Measurements from ENCODE around the gene SLC27A6. TPM values are rescaled to one million over a fixed set of nuclear protein-coding genes. Genes with fewer than 3 reads are reported as not detected.

Gene SLC27A6
- total RNA-seq, 1 donor from 2014 or later = 52.2 TPM

Other genes with a start within 250 kb of the SLC27A6 start
- 142 TPM for gene ISOC1, start 129.3 kb downstream of the SLC27A6 start, total RNA-seq

Data from left ventricle myocardium superior (tissue), 1 donor.